Fibroblast of skin of right quadriceps (primary cell): ENCODE measurements around the gene DENND1A.

Experiments used
- DNase-seq: peaks from one replicate; pipeline ENCODE4 v3.0.0-alpha.2; 2013

Gene DENND1A

DNA sequence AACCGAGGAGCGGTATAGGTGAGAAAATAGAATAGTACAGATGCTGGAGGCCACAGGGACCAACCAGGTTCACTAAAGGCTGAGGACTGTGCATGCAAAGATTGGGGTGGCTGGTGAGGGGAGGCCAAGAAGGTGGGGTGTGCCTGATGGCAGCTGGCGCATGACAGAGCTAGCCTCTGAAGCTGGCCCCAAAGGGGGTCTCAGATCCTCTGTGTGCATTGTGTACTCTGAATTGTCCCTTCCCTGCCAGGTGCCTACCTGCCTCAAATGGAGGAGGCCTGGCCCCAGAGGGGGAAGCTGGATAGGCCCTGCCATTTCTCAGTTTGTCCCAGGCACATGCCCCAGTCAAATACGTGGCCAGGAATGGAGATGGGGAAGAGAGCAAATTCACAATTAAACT, 510.8 kb downstream of the DENND1A start:
- no peak for DNase-seq

- DNase-seq: no peak
These were observed 511.4 kb downstream of the DENND1A start for GRCh38 chr9:123418506-123418905.

DNA sequence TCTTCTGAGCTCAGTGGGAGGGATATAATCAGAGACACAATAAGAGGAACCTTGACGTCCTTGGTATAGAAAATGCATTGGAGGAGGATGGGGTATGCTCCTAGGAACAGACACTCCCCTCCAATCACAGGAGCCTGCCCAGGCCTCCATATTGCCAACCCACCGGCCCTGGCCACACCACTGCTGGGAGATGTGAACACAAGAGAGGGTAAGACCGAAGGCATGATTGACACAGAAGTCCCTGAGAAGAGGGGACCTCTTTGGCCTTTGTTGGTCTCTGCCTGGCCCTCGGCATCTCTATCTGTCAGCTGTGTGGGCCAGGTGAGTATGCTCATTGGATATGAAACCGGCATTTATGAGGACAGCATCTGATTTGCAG, 511.9 kb downstream of the DENND1A start:
- DNase-seq: no peak

DNA sequence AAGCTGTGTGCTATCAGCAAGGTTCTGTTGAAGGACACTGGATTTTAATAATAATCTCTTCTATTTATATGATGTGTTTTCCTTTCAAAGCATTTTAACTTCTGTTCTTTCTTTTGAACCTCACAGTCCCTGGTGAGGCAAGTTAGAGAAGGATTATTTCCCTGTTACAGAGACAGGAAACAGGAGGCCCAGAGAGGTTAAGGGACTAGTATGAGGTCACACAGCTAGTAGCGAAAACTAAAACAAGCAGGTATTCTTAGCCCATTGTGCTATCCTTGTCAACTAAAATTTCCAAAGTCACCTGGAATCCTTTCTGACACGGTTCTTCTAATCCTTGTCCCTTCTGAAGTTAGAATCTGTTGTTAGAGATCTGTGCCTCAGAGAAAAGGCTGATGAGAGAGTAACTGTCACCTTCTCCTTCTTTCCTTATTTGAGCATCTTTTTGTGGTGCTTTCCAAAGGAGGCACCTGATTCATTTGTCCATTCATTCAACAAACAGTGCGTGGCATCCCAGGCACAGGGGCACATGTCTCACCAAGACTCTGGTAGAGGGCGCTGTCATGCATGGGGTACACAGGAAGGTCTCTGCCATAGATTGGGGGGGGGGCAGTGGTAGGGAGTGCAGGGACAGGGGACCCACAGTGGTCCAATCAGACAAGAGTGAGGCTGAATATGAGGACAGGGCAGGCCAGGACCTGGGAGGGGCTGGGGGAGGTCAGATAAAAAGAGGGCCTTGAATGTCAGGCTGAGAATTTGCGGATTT, 512.5 kb downstream of the DENND1A start:
- DNase-seq: no peak

- DNase-seq: no peak
These were observed 513.8 kb downstream of the DENND1A start for GRCh38 chr9:123416176-123416575.

- no peak for DNase-seq
These were observed 514.7 kb downstream of the DENND1A start for GRCh38 chr9:123414936-123415930.

DNA sequence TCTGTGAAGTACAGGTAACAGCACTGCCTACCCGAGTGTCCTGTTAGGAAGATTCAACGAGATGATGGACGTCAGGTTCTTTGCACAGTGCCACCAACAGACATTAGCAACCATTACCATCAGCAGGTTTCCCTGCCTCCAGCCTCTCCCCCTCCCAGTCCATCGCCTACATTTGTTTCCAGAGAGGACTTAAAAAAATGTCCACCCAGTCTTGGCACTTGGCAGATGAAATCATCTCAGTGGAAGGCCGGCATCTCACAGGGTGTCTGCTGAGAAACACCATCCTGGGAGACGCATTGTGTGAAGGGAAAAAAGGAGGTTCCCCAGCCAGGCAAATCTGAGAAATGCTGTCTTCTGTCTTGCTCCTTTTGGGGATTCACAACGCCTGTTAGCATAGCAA, 515.7 kb downstream of the DENND1A start:
- DNase-seq: no peak

DNA sequence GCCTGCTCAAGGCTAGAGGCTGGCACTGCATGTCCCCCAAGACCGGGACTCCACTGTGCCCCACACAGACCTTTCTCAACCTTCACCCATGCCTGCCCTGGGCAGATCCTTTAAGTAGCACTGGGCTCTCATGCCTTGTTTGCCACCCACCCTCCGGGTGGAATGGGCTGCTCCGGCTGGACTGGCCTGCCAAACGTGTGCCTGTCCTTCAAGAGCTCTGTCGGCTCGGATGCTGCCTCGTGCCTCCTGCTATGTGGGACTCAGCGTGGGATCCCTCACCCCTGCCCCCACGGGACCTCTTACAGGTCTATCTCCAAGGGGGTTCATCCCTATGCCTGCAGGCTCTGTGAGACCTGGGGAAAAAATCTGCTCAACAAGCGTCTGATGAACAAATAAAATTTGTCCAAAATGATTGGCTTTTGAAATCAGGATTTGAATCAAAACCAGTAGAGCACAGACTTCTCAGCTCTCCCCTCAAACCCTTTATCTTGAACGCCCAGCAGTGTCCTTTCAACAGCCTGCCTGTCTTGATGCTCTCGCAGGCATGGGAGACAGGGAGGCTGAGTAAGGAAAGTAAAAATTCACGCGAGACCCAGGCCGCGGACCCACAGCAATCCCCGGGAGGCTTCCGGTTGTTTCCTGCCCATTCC, 517.6 kb downstream of the DENND1A start:
- no peak for DNase-seq

DNA sequence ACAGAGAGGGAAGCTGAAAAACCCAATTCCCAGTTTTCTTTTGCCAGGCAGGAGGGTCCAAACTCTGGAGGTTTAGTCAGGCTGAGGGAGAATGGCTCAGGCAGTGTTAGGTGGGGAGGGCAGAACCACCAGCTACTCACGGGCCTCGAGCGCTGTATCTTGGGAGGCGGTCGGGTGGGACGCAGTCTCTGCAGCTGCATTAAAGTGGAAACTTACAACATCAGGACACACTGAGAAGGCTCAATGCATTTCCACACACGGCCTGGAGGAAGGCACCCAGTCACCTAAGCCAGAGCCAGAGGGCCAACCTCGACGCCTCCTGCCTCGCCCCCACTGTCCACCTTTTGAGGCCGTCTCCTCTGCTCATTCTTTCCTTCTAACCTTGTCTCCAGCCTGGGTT, 518.3 kb downstream of the DENND1A start:
- DNase-seq: no peak

- no peak for DNase-seq
These were observed 518.7 kb downstream of the DENND1A start for GRCh38 chr9:123411191-123411590.

- no peak for DNase-seq
These were observed 519.5 kb downstream of the DENND1A start for GRCh38 chr9:123410281-123410910.

DNA sequence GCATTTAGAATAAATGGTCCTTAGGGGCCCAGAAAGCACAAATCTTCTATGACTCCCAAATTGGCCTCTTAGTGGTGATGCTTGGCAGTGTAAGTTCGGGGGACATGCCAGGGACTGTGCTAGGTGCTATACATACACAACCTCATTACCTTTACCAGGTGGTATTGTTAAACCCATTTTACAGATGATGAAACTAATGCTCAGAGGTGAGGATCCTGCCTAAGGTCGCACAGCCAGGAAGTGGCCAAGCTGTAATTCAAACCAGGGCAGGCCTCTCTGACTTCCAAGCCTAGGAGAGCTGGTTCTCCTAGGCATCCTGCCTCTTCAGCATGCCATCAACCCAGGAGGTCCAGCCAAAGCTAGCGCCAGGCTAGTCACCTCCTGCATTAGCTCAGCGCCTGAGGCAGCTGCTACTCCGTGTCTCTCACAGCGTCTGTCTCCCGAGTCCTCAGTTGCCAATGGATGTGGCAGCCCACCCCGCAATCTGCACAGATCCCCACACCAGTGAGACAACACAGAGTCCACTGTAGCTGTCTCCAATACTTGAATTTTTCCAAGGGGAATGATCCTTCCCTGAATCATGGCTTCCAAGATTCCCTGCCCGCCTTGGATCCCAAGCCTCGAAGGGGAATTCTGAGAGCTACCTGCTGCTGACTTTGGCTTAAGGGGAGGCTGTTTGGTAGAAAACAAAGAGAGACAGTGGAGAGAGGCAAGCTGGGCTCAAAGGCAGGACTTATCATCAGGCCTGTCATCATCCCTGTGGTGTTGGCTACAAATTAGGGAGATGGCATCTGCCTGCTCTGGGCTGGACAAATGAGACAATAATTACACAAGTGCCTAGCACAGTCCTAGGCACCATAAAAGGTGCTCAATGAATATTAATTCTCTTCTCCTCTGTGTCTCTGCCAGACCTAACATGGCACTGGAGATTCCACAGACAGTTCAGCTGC, 521.3 kb downstream of the DENND1A start:
- DNase-seq: no peak

- DNase-seq: peak; percentile 50
These were observed 522.6 kb downstream of the DENND1A start for GRCh38 chr9:123407217-123407851.

GRCh38 chr9:123406691-123407216, 523.2 kb downstream of the DENND1A start:
- peak; percentile 54 for DNase-seq

- DNase-seq: no peak
These were observed 523.9 kb downstream of the DENND1A start for GRCh38 chr9:123406016-123406415.

GRCh38 chr9:123402981-123403509, 526.9 kb downstream of the DENND1A start:
- DNase-seq: no peak

DNA sequence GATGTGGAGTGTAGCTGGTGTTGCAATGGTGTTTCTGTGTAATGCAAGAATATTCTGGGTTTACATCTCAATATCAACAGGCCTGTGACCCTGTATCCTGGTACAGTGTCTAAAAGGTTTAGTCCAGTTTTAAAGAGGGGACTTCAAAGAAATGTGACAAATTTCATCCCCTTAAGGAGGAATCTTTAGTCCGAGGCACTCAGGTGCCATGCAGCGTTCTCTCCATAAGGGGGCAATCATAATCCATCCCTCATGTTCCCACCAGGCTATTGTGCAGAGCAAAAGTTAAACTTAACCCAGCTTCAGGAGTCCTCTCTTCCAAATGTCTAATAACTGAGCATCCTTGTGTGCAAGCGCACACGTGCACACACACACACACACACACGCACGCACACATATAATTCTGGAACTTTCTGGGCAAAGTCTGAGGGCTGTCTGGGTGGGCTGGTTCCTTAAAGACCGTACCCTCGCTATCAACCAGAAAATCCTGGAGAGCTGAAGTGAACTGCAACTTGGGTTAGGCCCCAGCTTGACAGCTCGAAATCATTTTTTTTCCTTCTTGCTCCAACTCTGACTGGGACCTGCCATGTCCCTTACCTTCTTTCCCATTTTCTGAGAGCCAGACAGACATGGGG, 527.9 kb downstream of the DENND1A start:
- peak; percentile 52 for DNase-seq

- peak; percentile 21 for DNase-seq
These were observed 528.9 kb downstream of the DENND1A start for GRCh38 chr9:123400926-123401503.

- no peak for DNase-seq
These were observed 530.0 kb downstream of the DENND1A start for GRCh38 chr9:123399803-123400378.
